Measurements from ENCODE around the gene KLHL9.

The KLHL9 gene

DNA sequence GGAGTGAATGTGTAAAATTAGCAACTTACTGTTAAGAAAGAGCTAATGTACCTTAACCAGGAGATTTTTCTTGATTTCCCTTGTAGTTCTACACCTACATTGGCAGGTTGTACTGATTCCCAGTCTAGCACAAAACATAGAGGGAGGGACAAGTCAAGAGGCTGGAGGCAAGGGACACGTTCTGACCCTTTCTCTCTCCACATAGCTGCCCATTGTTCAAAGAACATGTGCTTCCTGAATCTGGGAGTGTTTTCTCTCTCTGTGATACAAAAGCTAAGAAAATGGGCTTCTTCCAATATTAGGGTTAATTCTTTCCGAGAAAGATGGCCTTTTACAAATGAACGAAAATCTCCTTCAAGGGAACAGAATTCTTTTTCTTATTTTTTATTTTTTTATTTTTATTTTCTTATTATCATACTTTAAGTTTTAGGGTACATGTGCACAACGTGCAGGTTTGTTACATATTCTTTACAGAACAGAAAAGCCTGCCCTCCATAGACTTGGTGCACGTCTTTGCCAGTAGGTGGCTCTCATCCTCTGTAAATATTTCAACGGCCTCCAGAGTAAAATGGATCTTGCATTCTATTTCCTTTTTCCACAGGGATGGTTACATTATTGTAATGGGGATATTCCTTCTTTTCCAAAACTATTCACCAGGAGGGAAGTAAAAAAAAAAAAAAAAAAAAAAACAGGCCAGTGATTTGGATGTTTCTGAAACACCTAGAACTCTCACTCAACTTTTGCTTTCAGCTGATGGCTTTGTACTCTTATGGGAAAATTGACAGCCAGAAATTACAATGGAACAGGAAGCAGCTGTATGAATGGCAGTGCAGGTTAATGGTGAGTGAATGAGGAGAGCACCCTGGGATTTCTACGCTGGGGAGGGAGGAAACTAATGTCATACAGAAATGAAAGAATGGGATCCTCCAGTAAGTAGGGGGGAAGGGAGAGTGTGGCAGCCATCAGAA is 17.0 kb downstream of the KLHL9 start:
- peak in 4 of 14 donors; percentile 5 to 23 (median 12) for DNase-seq

DNA sequence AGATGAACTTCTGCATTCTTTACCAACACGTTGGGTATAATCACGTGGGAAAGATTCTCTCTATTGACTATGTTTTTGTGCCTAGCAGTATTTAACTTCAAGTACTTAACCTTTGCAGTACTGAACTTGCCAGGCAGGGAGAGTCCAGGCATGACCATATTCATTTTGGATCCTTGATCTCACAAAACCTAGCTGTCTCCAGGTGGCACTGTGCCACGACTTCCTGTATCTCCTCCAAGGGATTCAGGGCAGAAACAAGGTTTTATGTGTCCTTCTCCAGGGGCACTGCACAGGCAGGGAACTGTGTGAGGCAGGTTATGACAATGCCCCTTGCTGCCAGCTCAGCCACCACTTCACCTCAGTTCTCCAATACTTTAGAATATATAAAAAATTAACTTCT is 18.3 kb downstream of the KLHL9 start:
- DNase-seq, result no peak

DNA sequence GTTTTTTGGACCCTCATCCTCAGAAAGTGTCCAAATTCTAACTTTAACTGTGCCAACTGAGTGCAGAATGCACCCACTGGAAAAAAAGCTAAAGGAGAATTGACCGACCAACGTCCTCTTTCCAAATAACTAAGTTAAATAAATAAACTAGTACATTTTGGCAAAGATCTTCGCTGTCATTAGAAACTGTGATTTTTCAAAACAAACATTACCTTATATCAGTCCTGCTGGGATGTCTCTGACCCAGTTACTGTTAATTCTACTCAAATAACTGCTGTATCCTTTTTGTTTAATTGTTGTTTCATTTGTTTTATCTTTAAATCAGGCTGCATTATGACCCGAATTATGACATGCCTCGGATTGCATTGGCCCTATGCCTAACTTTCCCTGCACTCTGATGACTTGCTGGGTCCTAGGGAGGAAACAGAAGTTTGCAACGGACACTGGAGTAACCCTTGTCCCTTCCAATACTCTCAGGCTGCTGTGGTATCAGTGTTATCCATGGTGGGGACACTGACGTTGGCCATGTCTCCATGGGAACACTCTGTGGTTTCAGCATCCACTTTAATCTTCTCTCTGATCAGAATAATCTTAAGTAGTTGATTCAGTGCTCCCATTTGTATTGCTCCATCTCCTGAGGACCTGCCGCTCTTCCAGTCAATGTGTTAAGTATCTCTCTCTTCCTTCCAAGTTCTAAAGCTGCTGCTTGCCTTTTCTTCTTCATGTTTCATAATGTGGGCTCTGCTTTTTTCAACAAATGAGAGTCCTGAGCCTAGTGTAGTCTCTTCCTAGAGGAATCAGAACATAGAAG is 19.0 kb downstream of the KLHL9 start:
- no peak for DNase-seq

DNA sequence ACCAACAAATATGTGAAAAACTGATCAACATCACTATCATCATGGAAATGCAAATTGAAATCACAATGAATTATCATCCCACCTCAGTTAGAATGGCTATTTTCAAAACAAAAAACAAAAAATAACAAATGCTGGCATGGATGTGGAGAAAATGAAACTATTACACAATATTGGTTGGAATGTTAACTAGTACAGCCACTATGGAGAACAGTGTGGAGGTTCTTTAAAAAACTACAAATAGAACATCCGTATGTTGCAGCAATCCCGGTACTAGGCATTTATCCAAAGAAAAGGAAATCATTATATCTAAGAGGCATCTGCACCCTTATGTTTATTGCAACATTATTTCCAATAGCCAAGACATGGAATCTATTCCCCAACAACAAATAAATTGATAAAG is 21.1 kb downstream of the KLHL9 start:
- no peak for DNase-seq

DNA sequence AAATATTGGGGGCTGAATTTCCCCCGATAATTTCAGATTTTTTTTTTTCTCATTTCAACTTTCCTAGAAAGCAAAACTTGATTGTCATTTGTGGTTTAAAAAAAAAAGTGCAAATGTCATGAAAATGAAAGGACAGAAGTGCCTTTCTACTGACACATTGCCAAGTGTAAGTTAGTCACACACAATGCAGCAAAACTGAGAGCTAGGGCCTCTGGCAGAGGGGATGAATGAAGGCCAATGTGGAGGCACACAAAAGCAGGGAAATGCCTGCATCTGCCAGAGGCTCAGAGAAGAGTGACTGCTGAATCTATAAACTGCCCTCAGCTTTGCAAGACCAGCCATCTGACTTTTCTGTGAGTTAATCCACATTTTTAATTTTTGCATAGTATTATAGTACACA is 23.3 kb downstream of the KLHL9 start:
- DNase-seq, result peak in 1 of 14 donors; percentile 19

DNA sequence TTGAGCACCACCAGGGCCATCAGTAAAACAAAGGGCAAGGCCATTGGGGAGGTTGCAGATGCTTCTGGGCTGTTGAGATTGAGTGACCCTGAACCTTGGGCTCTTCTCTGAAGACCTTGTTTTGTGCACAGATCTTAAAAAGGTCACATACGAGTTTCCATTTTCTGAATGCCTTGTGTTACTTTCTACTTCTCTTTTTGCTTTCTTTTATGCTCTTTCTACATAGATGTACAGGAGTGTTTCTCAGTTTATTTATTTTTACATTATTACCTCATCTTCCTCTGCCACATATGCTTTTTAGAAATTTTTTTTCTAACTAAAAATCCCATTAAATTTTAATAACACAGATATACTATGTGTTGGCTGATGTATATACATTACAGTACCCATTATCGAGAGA is 30.0 kb downstream of the KLHL9 start, which contains the start of gene IFNA5:
IFNA5 (minus strand) TSS at position 101 of the 400 bp plus-strand sequence; CDS start at position 44, 57 bp downstream.
- no peak for DNase-seq

DNA sequence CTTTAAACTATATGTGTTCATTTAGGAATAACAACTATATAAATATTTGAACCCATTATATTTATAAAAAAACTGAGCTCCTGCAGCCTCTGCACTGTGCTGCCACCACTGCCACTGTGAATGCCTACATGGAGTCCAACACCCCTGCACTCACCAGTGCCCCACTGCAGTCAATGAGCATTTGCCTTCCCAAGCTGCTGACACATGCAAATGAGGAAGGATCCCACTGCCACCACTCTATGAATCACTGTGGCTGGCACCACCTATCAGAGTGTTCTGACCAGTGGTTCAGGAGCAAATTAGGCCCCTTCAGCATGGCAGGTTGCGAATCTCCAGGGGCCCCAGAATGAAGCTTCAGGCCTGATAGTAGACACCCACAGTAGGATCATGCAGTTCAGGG is 39.2 kb downstream of the KLHL9 start:
- DNase-seq, result no peak

DNA sequence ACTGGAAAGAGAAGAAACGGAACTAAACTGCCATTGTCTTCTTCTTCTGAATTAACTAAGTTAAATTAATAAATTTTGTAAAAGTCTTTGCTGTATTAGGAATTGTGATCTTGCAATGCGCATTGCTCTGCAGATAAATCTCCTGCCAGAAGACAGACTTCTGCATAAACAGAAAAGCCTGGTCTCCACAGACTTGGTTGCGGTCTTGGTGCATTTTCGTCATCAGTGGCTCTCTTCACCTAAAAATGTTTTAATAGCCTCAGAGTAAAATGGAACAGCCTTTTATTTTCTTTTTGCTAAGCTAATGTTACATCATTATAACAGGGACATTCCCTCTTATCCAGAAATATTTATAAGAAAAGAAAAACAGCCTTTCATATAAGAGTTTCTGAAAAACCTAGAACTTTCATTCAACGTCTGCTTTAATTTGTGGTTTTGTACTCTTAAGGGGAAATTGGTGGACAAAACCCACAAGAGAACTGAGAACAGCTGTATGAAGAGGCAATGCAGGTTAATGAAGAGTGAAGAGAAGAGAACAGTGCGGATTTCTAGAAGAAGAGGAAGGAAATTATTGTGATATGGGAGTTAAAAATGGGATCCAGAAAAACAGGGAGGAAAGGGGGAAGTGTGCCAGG is 40.2 kb downstream of the KLHL9 start:
- no peak for DNase-seq

DNA sequence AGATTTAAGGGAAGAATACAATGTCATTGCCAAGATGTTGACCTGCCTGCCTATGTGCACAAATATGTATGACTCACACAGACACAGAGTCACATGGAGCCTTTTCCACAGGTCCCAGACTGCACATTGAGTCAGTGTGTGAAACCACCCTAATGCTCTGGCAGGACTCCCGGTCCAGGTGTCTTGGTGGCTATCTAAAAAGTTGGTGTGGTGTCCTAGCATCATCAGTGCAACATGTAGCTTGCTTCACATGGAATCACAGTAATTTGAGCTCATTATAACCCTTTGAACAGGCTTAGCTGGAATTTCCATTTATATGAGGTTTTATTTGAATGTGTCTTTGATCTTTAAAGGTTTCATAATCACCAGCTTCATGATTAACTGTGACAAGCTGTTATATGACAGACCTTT is 40.8 kb downstream of the KLHL9 start:
- no peak for DNase-seq

DNA sequence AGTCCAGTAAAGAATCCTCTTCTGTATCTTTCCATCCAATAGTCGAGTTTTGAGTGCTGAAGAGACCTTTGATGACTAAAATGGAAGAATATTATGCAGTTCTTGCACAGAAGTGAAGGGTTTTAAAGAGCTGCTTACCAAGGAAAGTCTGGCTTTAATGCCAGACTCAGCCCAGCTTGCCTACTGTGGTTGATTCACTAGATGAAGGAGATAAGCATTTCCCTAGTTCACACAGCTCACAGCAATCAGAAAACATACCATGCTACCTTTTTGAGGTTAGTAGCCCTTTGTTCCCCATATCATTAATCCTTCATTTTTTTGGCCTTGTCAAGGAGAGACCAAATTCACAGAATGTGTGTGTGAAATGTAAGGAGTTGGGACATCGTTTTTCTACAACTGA is 45.4 kb downstream of the KLHL9 start:
- no peak for DNase-seq

DNA sequence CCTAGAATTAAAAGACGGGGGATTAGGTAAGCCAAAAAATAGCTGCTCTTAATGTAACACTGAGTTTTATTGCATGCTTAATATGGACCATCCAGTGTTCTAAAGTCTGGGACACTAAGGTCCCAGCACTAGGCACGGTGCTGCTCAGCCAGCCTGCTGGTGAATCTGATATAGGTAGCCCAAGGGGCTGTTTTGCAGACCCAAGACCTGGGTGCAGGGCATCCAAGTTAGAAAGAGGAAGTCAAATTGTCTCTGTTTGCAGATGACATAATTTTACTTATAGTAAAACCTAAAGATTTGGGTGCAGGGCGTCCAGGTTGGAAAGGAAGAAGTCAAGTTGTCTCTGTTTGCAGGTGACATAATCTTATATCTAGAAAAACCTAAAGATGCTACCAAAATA is 47.9 kb downstream of the KLHL9 start:
- no peak for DNase-seq

DNA sequence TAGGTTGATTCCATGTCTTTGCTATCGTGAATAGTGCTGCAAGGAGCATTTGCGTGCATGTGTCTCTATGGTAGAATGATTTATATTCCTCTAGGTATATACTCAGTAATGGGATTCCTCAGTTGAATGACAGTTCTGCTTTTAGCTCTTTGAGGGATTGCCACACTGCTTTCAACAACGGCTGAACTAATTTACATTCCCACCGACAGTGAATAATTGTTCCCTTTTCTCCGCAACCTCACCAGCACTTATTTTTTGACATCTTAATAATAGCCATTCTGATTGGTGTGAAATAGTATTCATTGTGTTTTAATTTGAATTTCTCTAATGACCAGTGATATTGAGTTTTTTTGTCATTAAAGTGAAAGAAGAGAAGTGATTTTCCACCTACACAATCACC is 48.5 kb downstream of the KLHL9 start:
- DNase-seq, result no peak

DNA sequence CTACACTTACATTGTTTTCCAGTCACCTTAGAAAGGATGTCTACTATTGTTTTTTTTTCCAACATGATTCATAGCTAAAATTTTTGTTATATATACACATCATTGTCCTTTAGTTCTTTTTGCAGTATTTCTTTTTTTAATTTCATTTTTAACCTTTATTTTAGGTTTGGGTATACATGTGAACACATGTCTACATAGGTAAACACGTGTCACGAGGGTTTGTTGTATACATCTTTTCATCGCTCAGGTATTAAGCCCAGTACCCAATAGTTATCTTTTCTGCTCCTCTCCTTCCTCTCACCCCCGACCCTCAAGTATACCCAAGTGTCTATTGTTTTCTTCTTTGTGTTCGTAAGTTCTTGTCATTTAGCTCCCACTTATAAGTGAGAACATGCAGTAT is 49.1 kb downstream of the KLHL9 start:
- no peak for DNase-seq

DNA sequence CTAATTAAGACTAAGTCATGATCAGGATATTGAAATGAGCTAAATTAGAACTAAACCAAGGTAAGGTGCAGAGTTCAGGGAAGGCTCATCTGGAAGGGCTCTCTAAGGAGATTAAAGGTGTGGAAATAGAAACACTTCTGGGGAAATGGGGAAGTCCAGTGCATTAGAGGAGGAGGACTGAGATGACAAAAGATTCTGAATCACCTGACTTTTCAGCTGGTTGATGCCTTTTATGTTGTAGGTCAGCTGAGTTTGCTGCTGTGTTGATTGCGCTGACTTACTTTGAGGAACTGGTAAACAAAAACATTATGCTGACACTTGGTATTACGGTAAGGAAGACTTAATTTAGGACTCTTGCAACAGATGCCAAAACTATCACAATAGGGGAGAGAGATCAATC is 53.9 kb downstream of the KLHL9 start:
- DNase-seq, result no peak

Measured in C1 segment of cervical spinal cord (tissue), 14 donors.